Smooth muscle cell (in vitro differentiated cells): ENCODE data around the gene POT1. TPM values are rescaled to one million over a fixed set of nuclear protein-coding genes. Genes with fewer than 3 reads are reported as not detected.

Experiments used
- DNase-seq: peaks from one replicate; lab custom pipeline; 2025; ENCODE audit not compliant: unreplicated experiment; lab: John Stamatoyannopoulos, UW
- H2AFZ ChIP-seq: fragments of 200-600 bp; sonication (generic); 2 replicates; pipeline ENCODE4 v1.6.0; 2016; ENCODE audit warnings: antibody characterized with exemption, low read depth, mild to moderate bottlenecking
- H3F3A ChIP-seq: fragments of 200-600 bp; sonication (generic); 2 replicates; pipeline ENCODE4 v1.6.0; 2017; ENCODE audit warnings: antibody characterized with exemption, low read depth
- H3K27ac ChIP-seq: fragments of 200-600 bp; sonication (generic); 2 replicates; pipeline ENCODE4 v1.5.1; 2016; ENCODE audit warnings: low read depth, mild to moderate bottlenecking
- H3K27me3 ChIP-seq: fragments of 200-600 bp; sonication (generic); 2 replicates; pipeline ENCODE4 v1.6.1; 2016; ENCODE audit warnings: low read depth, mild to moderate bottlenecking
- H3K36me3 ChIP-seq: fragments of 200-600 bp; sonication (generic); 2 replicates; pipeline ENCODE4 v1.5.1; 2016; ENCODE audit warnings: low read depth
- H3K4me1 ChIP-seq: fragments of 200-600 bp; sonication (generic); 2 replicates; pipeline ENCODE4 v1.5.1; 2016; ENCODE audit warnings: low read depth
- H3K4me2 ChIP-seq: fragments of 200-600 bp; sonication (generic); 2 replicates; pipeline ENCODE4 v1.6.0; 2016; ENCODE audit warnings: mild to moderate bottlenecking
- H3K4me3 ChIP-seq: fragments of 200-600 bp; sonication (generic); 2 replicates; pipeline ENCODE4 v1.5.1; 2016; ENCODE audit warnings: mild to moderate bottlenecking
- H3K79me2 ChIP-seq: fragments of 200-600 bp; sonication (generic); 2 replicates; pipeline ENCODE4 v1.6.0; 2016; ENCODE audit warnings: low read depth, mild to moderate bottlenecking
- H3K9ac ChIP-seq: fragments of 200-600 bp; sonication (generic); 2 replicates; pipeline ENCODE4 v1.6.0; 2016; ENCODE audit warnings: low read depth
- H3K9me3 ChIP-seq: fragments of 200-600 bp; sonication (generic); replicated peaks from 2 replicates; pipeline ENCODE4 v1.5.1; 2016; ENCODE audit warnings: low read depth
- H4K20me1 ChIP-seq: fragments of 200-600 bp; sonication (generic); 2 replicates; pipeline ENCODE4 v1.6.0; 2016; ENCODE audit warnings: low read depth
- WGBS: methylation state at CpG from one replicate; pipeline ENCODE4 v1.1.7; 2016; ENCODE audit warnings: low lambda C conversion rate; 5-methylcytosine and 5-hydroxymethylcytosine counted together
- polyA plus RNA-seq: library from polyadenylated mRNA; unstranded; fragments of >200 nt; fragmentation: Nextera tagmentation; extraction: Ambion mirVana; gene quantifications from 2 replicates; pipeline ENCODE4 v1.2.1, GENCODE V29; 2016
- total RNA-seq: library from RNA; depleted of rRNA; stranded (reverse); fragments of >200 nt; gene quantifications from 2 replicates; pipeline ENCODE4 v1.2.3, GENCODE V29; 2014
- TF ChIP-seq, protein P1 (sequence below): fragments of 200-600 bp; sonication (generic); IDR thresholded peaks from 2 replicates; pipeline ENCODE4 v1.5.1; 2017; ENCODE audit warnings: borderline replicate concordance, mild to moderate bottlenecking, antibody characterized with exemption; ENCODE audit not compliant: insufficient read depth, poor library complexity, severe bottlenecking

POT1 gene
- total and polyA plus RNA-seq, 2 experiments from 2014 or later: 12.2 to 35.5 TPM

GRCh38 chr7:124779194-124779593 is 150.4 kb downstream of the POT1 start:
- Histone ChIP-seq H3K9ac (no peak overlapping the region), H3K27ac (no peak overlapping the region), H4K20me1 (no peaks in the 10 kb centered on the region), H3F3A (no peaks in the 10 kb centered on the region), H3K36me3 (no peaks in the 10 kb centered on the region), H3K4me2 (no peak overlapping the region), H3K9me3 (no peaks in the 10 kb centered on the region), H3K79me2 (no peaks in the 10 kb centered on the region), H3K4me3 (no peak overlapping the region), H2AFZ (no peak overlapping the region), H3K4me1 (no peaks in the 10 kb centered on the region), H3K27me3 (peaks cover 1% of the 10 kb centered on the region)
- 65% methylated on average over 3 of the region's 3 CpGs for WGBS
- no peak for DNase-seq
- TF ChIP-seq, protein P1, sequence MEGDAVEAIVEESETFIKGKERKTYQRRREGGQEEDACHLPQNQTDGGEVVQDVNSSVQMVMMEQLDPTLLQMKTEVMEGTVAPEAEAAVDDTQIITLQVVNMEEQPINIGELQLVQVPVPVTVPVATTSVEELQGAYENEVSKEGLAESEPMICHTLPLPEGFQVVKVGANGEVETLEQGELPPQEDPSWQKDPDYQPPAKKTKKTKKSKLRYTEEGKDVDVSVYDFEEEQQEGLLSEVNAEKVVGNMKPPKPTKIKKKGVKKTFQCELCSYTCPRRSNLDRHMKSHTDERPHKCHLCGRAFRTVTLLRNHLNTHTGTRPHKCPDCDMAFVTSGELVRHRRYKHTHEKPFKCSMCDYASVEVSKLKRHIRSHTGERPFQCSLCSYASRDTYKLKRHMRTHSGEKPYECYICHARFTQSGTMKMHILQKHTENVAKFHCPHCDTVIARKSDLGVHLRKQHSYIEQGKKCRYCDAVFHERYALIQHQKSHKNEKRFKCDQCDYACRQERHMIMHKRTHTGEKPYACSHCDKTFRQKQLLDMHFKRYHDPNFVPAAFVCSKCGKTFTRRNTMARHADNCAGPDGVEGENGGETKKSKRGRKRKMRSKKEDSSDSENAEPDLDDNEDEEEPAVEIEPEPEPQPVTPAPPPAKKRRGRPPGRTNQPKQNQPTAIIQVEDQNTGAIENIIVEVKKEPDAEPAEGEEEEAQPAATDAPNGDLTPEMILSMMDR: no peak

GRCh38 chr7:124777268-124777667 is 152.4 kb downstream of the POT1 start:
- no peak for DNase-seq
- no peak overlapping the region for H2AFZ ChIP-seq
- TF ChIP-seq, protein P1: no peak
- H3K27me3 ChIP-seq: peaks cover 4% of the 10 kb centered on the region
- H3K4me1 ChIP-seq: no peaks in the 10 kb centered on the region
- no peak overlapping the region for H3K4me2 ChIP-seq
- H3F3A ChIP-seq: no peaks in the 10 kb centered on the region
- 73% methylated on average over 2 of the region's 2 CpGs for WGBS
- H3K79me2 ChIP-seq: no peaks in the 10 kb centered on the region
- H3K9ac ChIP-seq: no peak overlapping the region
- no peak overlapping the region for H3K4me3 ChIP-seq
- H3K36me3 ChIP-seq: no peaks in the 10 kb centered on the region
- H4K20me1 ChIP-seq: no peaks in the 10 kb centered on the region
- H3K27ac ChIP-seq: no peak overlapping the region
- no peaks in the 10 kb centered on the region for H3K9me3 ChIP-seq

DNA sequence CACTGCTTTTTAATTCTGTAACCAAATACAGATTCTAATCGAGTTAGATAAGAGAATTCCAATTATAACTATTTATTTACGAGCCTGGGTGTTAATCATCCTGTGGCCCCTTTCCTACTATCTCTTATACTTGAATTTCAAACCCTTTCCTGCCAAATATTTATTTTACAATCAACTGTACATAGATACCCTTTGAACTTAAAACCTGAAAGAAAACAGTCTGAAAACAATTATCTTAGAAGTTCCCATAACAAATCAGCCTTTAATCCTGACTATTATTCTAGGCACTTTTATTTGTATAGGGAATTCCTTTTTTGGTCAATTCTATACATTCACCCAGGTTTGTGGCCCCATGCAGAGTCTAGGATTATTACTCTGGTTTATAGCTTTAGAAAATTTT is 153.5 kb downstream of the POT1 start:
- no peak overlapping the region for H2AFZ ChIP-seq
- no peaks in the 10 kb centered on the region for H3K4me1 ChIP-seq
- H3K4me2 ChIP-seq: no peak overlapping the region
- no peaks in the 10 kb centered on the region for H3K9me3 ChIP-seq
- H3K4me3 ChIP-seq: no peak overlapping the region
- H3K79me2 ChIP-seq: no peaks in the 10 kb centered on the region
- H3K27ac ChIP-seq: no peak overlapping the region
- H3F3A ChIP-seq: no peaks in the 10 kb centered on the region
- TF ChIP-seq, protein P1: no peak
- peaks cover 4% of the 10 kb centered on the region for H3K27me3 ChIP-seq
- H3K36me3 ChIP-seq: no peaks in the 10 kb centered on the region
- no peak overlapping the region for H3K9ac ChIP-seq
- WGBS: 74% methylated on average over 2 of the region's 2 CpGs
- no peaks in the 10 kb centered on the region for H4K20me1 ChIP-seq
- no peak for DNase-seq

- no peak for DNase-seq
- H3K27me3 ChIP-seq: peaks cover 4% of the 10 kb centered on the region
- no peak overlapping the region for H3K4me3 ChIP-seq
- TF ChIP-seq, protein P1: no peak
- no peaks in the 10 kb centered on the region for H3F3A ChIP-seq
- H2AFZ ChIP-seq: no peak overlapping the region
- H3K36me3 ChIP-seq: no peaks in the 10 kb centered on the region
- no peaks in the 10 kb centered on the region for H3K4me1 ChIP-seq
- H4K20me1 ChIP-seq: no peaks in the 10 kb centered on the region
- H3K4me2 ChIP-seq: no peak overlapping the region
- no peaks in the 10 kb centered on the region for H3K9me3 ChIP-seq
- H3K79me2 ChIP-seq: no peaks in the 10 kb centered on the region
- H3K27ac ChIP-seq: no peak overlapping the region
- H3K9ac ChIP-seq: no peak overlapping the region
These were observed 154.2 kb downstream of the POT1 start for GRCh38 chr7:124775422-124775821.
